ENCODE data around the gene ARHGAP23.
A peak's percentile ranks its signal among the peaks of the same experiment; 100 is the strongest.
"Not testable (repeated sequence)": the region's sequence is repeated elsewhere in the genome, so short reads cannot be mapped to it uniquely, and the experiment has no call there.

Gene ARHGAP23

GRCh38 chr17:38485146-38485468 lies 56.8 kb downstream of the ARHGAP23 start:
- no peak for DNase-seq

GRCh38 chr17:38485681-38486298 lies 57.5 kb downstream of the ARHGAP23 start:
- peak in 22 of 58 donors; percentile 18 to 67 (median 49) for DNase-seq

- not testable (repeated sequence) for DNase-seq
These were observed 61.5 kb downstream of the ARHGAP23 start for GRCh38 chr17:38489774-38490173.

GRCh38 chr17:38491346-38492066 lies 63.2 kb downstream of the ARHGAP23 start:
- not testable (repeated sequence) for DNase-seq

- DNase-seq, result peak in 56 of 58 donors; percentile 12 to 95 (median 77)
These were observed 64.1 kb downstream of the ARHGAP23 start for GRCh38 chr17:38492067-38493040.

GRCh38 chr17:38494152-38494551 lies 65.9 kb downstream of the ARHGAP23 start:
- DNase-seq, result not testable (repeated sequence)

- DNase-seq, result not testable (repeated sequence)
These were observed 69.4 kb downstream of the ARHGAP23 start for GRCh38 chr17:38497656-38498055.

- DNase-seq, result no peak
These were observed 70.1 kb downstream of the ARHGAP23 start for GRCh38 chr17:38498353-38498752.

- not testable (repeated sequence) for DNase-seq
These were observed 71.0 kb downstream of the ARHGAP23 start for GRCh38 chr17:38499230-38499629.

- not testable (repeated sequence) for DNase-seq
These were observed 73.5 kb downstream of the ARHGAP23 start for GRCh38 chr17:38501718-38502117.

GRCh38 chr17:38503286-38503913 lies 75.1 kb downstream of the ARHGAP23 start:
- DNase-seq, result not testable (repeated sequence)

- DNase-seq, result no peak
These were observed 76.0 kb downstream of the ARHGAP23 start for GRCh38 chr17:38504216-38504615.

GRCh38 chr17:38507436-38507835 lies 79.2 kb downstream of the ARHGAP23 start:
- no peak for DNase-seq

GRCh38 chr17:38507921-38508569 lies 79.8 kb downstream of the ARHGAP23 start:
- DNase-seq, result no peak

GRCh38 chr17:38508570-38508950 lies 80.3 kb downstream of the ARHGAP23 start:
- no peak for DNase-seq

GRCh38 chr17:38508954-38509771 lies 80.9 kb downstream of the ARHGAP23 start:
- DNase-seq, result peak in 52 of 58 donors; percentile 27 to 85 (median 65)

- DNase-seq, result peak in 8 of 58 donors; percentile 34 to 77 (median 62)
These were observed 81.6 kb downstream of the ARHGAP23 start for GRCh38 chr17:38509772-38510420.

- DNase-seq, result no peak
These were observed 82.3 kb downstream of the ARHGAP23 start for GRCh38 chr17:38510421-38511149.

All from anterior cingulate cortex (tissue), 58 donors.